NCI-H526 (cell line): ENCODE data around the gene SORL1.

Source experiments
- DNase-seq, 2 experiments: peaks; one replicate each; lab custom pipeline; 2025; lab: John Stamatoyannopoulos, UW

Gene SORL1

DNA sequence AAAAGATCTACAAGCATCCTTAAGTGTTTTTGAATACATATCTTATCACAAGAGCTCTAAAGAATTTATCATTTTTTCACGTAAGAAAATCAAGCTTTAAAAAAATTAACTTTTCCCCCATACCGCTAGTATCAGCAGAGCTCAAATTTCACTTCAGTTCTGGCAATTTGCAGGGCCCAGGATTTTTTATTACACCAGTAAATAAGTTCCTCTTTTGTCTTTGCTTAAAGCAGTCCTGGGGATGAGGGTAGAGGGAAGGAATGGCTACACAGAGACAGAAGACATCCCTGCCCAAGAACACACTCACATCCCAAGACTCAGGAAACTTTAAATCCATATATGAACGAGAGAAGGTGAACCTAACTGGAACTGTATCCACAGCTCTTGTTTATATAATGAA is 22.6 kb upstream of the SORL1 start:
- DNase-seq: no peak

- DNase-seq: no peak
Observed at GRCh38 chr11:121431820-121432526, 20.1 kb upstream of the SORL1 start.

DNA sequence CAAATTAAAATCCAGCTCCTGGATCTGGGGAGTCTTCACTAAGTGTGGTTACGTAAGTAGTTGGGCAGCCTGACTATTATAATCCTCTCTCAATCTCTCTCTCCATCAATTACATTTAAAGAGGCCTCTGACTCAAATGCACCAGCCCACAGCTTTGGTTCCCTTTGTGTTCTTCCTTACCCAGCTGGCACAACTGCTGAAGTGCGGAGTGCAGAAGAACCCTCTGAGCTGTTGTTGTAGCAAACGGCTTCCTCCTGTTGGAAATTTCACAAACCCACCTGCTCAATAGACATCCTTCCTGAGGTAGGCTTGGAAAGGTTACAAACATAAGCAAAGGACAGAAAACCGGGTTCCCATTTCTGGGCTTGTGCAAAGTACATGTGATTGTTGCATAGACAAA is 17.0 kb upstream of the SORL1 start:
- DNase-seq: no peak

GRCh38 chr11:121435551-121436511 is 16.3 kb upstream of the SORL1 start:
- DNase-seq: no peak

GRCh38 chr11:121437018-121437685 is 15.0 kb upstream of the SORL1 start:
- DNase-seq: no peak

DNA sequence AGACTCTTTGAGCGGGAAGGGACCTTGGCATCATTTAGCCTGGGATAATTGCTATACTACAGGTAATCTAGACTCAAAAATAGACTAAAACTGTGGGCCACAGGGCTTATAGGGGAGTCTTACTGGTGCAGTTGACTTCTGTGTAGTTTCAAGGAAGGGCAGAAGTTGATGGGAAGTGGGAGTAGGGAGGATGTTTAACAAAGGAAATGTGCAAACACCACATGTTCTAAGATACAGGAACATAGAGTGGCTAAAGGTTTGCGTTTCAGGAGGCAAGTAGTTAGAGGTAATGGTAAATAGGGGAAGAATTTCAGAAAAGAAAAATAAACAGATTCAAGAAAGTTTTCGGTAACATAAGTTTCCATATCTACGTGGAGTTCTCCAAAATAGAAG is 14.4 kb upstream of the SORL1 start:
- DNase-seq: no peak

GRCh38 chr11:121439337-121439736 is 12.8 kb upstream of the SORL1 start:
- DNase-seq: no peak

DNA sequence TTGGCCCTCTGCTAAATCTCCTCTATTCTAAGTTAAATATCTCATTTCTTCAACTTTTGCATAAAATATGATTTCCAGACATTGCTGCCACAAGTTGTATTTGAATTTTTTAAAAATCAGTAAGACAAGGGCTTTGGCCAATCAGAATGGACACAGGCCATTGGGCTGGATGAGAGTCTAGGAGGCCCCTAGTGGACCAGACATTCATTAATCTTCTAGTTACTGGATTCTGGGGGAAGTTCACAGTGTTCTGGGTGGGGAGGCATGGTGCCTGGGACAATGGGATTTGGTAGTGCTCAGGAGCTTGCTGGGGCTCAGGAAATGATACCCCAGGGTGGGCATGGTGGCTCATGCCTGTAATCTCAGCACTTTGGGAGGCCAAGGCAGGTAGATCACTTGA is 12.4 kb upstream of the SORL1 start:
- no peak for DNase-seq

- DNase-seq: no peak
Observed at GRCh38 chr11:121441521-121441920, 10.6 kb upstream of the SORL1 start.

GRCh38 chr11:121443688-121444275 is 8.3 kb upstream of the SORL1 start:
- DNase-seq: no peak

DNA sequence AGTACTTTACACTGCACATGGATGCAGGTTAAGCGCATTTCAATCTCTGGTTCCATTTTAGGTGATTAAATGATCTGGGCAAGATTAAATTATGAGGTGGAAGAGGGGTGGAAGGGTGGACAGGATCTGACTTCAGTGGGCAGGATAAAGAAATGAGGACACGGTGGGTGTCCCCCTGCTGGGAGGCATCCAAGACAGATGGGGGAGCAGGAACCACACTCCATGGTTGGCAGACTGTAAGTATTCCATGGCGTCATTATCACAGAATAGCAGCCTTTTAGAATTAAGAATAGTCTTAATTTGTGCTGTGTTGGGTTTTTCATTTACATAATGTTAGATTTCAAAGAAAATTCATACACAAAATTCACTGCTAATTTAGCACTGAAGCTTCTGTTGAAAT is 7.6 kb upstream of the SORL1 start:
- no peak for DNase-seq

- DNase-seq: no peak
Observed at GRCh38 chr11:121445071-121445768, 6.9 kb upstream of the SORL1 start.

DNA sequence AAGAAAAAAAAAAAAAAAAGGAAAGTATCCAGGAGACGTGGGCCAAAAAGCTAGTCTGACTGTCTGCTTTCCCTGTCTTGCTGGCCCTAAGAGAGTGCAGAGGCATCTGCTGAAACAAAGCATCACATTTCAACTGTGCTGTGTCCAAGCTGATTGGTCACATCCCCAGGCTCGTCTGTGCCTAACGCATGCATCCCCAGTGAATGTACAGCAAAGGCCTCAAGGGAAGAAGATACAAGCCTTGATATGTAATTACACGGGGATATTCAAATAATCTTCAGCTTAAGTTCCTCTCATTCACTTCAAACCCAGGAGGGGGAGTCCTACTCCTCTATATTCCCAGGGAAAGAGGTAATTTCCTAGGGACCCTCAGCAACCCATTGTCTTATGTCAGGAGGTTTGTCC is 5.4 kb upstream of the SORL1 start:
- DNase-seq: peak; percentile 97 to 98

DNA sequence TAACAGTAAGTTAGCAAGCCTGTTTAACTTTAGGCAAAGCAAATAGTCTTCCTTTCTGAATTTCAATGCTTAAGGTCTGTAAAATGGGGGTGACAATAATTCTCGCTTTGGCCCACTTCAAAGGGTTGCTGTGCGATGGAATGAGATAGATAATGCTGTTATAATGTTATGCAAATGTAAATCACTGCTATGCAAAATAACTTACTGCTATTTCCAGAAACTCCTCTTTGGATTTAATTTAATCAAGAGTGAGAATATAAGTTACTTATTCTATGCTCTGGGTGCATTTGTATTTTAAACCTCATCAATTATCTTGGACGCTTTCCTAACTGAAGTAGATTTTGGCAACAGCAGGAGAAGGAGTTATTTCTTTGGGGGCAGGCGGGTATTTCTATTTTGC is 4.1 kb upstream of the SORL1 start:
- no peak for DNase-seq

GRCh38 chr11:121448431-121448941 is 3.6 kb upstream of the SORL1 start:
- DNase-seq: no peak

- no peak for DNase-seq
Observed at GRCh38 chr11:121449123-121449522, 3.0 kb upstream of the SORL1 start.

- no peak for DNase-seq
Observed at GRCh38 chr11:121449626-121450025, 2.5 kb upstream of the SORL1 start.

DNA sequence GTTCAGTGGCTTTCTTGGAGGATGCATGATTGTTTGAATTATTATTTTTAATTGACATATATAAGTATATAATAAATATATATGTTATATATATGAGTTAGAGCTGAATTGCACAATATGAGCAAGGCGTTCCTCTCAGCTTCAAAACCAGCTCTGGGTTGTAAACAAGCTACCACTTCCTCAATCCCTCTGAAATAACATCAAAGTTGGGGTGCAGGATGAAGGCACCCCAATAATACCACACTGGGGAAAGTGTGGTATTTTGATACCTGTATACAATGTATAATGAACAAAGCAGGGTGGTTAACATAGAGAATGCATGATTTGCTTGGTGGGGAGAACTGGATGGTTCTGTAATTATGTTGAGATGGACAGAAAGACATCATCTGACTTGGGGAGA is 1.7 kb upstream of the SORL1 start:
- DNase-seq: no peak

DNA sequence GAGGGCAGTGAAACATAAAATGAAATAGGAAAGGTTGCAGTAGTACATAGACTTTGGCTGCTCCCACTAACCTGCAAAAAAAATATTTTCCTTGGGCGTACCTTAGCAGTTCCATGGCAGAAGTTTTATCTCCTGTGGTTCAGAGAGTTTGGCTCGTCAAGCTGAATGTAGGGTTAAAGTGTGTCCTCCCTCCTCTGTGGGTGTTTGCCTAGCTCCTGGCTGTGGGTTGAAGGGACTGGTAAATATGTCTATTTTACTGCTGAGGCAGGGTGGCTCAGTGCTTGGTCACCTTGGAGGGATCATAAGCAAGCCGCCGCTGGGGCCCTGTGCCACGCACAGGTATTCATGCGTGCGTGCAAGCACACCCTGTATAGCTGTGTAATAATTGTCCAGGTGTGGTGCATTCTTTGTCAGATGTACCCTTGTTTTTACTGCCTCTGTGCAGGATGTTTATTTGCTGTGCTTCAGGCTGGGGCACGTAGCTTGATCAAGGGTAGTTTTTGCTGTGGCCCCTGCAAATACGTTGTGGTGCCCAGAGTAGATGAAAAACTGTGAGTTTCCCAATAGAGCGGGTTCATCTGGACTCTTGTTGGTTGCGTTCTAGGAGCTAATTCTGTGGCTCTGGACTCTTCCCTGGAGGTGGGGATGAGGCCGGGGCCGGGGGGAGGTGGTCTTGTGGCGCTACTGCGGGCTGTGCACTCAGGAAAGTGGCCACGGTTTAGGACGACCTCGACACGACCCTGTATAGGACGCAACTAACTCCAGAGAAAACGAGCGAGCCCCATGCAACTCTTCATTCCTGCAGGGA is 732 bp upstream of the SORL1 start:
- peak; percentile 81 to 88 for DNase-seq

- peak in 1 of 2 experiments; percentile 89 for DNase-seq
Observed at GRCh38 chr11:121452609-121453150, 566 bp downstream of the SORL1 start, which contains the start of gene SORL1-AS1. Gene SORL1-AS1, minus strand, starts transcription at chr11:121452967.
